Measurements from ENCODE around the gene GABBR2. TPM values are rescaled to one million over a fixed set of nuclear protein-coding genes. Genes with fewer than 3 reads are reported as not detected.

GABBR2 gene
- total RNA-seq, 1 experiment from 2014 or later, result not detected

DNA sequence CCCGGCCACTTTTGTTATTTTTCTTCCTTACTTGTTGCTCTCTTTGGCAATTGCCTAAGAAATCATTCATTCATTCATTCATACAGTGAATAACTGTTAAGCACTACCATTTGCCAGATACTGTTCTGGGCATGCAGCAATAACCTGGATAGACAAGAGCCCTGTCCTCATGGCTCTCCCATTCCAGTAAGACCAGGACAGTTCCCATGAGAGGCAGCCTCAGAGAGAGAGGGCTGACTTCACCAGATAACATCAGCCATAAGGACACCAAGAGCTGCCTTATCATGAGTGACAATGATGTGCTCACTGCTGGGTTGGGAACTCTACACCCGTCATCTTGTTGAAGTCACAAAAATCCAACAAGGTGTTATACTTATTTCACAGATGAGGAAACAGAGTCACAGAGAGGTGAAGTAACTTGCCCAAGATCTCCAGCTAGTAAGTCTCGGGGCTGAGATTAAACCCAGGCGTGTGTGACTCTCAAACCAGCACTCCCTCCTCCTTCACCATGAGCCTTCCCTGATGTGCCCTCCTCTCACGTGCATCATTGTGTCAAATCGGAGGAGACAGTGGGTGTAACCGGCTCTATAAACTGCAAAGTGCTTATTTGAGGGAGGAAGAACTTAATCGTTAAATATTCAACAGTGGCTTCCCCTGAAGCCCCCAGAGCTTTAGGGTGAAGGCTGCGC lies 392.1 kb downstream of the GABBR2 start:
- H3K27ac ChIP-seq (ENCODE audit: low read depth, low read length, poor library complexity, severe bottlenecking), result no peak overlapping the region
- no peaks in the 10 kb centered on the region for H3K4me1 ChIP-seq (ENCODE audit: insufficient read depth, low read length, poor library complexity, severe bottlenecking)
- ChIA-PET POLR2A (ENCODE audit: low non-redundant PET) (no interaction called here), CTCF (interaction anchor here (0.5 to 0.8 kb wide), 4 partner anchors 9 to 459 kb away, joined by 3 to 4 read pairs (median 3); no protein-coding TSS in a partner anchor)
- no TSS peak for BruUV-seq (replicated peaks)
- H3K27me3 ChIP-seq (replicated peaks; ENCODE audit: insufficient read depth, low read depth, low read length, poor library complexity), result no peaks in the 10 kb centered on the region
- TF ChIP-seq CTCF (conservative IDR thresholded peaks at IDR 0.05; ENCODE audit: low read depth, low read length) (no peak), EZH2 (IDR thresholded peaks at IDR 0.05; ENCODE audit: borderline replicate concordance, low read depth, low read length, poor library complexity, severe bottlenecking) (no peak)
- no peak overlapping the region for H3K4me3 ChIP-seq (ENCODE audit: low read depth, low read length, poor library complexity, severe bottlenecking)
- intact Hi-C loops (cut with micrococcal nuclease; ENCODE audit: unreplicated experiment), result loop anchor here (5.0 kb wide), 1 partner anchor 476 kb away; no protein-coding TSS in a partner anchor
- DNase-seq (ENCODE audit: low spot score), result no peak
- no peaks in the 10 kb centered on the region for H3K36me3 ChIP-seq (ENCODE audit: insufficient read depth, low read length, poor library complexity, severe bottlenecking)
- no peaks in the 10 kb centered on the region for H3K9me3 ChIP-seq (ENCODE audit: low read depth, low read length, poor library complexity, severe bottlenecking)

GRCh38 chr9:98315551-98316060 lies 393.1 kb downstream of the GABBR2 start:
- Histone ChIP-seq H3K27ac (ENCODE audit: low read depth, low read length, poor library complexity, severe bottlenecking) (no peak overlapping the region), H3K36me3 (ENCODE audit: insufficient read depth, low read length, poor library complexity, severe bottlenecking) (no peaks in the 10 kb centered on the region), H3K4me3 (ENCODE audit: low read depth, low read length, poor library complexity, severe bottlenecking) (no peak overlapping the region), H3K9me3 (ENCODE audit: low read depth, low read length, poor library complexity, severe bottlenecking) (no peaks in the 10 kb centered on the region), H3K4me1 (ENCODE audit: insufficient read depth, low read length, poor library complexity, severe bottlenecking) (no peaks in the 10 kb centered on the region), H3K27me3 (replicated peaks; ENCODE audit: insufficient read depth, low read depth, low read length, poor library complexity) (no peaks in the 10 kb centered on the region)
- peak; percentile 85 for DNase-seq (ENCODE audit: low spot score)
- BruUV-seq (replicated peaks), result no TSS peak
- POLR2A ChIA-PET (ENCODE audit: low non-redundant PET), result interaction anchor here (0.7 kb wide), 1 partner anchor 1951 kb away, joined by 8 read pairs; no protein-coding TSS in a partner anchor
- CTCF ChIA-PET, result interaction anchor here (0.5 to 2.3 kb wide), 5 partner anchors 207 to 818 kb away, joined by 3 to 15 read pairs (median 4); no protein-coding TSS in a partner anchor
- TF ChIP-seq CTCF (conservative IDR thresholded peaks at IDR 0.05; ENCODE audit: low read depth, low read length) (peak; percentile 95), EZH2 (IDR thresholded peaks at IDR 0.05; ENCODE audit: borderline replicate concordance, low read depth, low read length, poor library complexity, severe bottlenecking) (no peak)
- intact Hi-C loops (cut with micrococcal nuclease; ENCODE audit: unreplicated experiment), result loop anchor here (1.0 to 5.0 kb wide), 3 partner anchors 391 to 477 kb away; no protein-coding TSS in a partner anchor

- ChIA-PET POLR2A (ENCODE audit: low non-redundant PET) (no interaction called here), CTCF (interaction anchor here (2.3 kb wide), 1 partner anchor 460 kb away, joined by 12 read pairs; no protein-coding TSS in a partner anchor)
- DNase-seq (ENCODE audit: low spot score), result no peak
- TF ChIP-seq CTCF (conservative IDR thresholded peaks at IDR 0.05; ENCODE audit: low read depth, low read length) (no peak), EZH2 (IDR thresholded peaks at IDR 0.05; ENCODE audit: borderline replicate concordance, low read depth, low read length, poor library complexity, severe bottlenecking) (no peak)
- intact Hi-C loops (cut with micrococcal nuclease; ENCODE audit: unreplicated experiment), result loop anchor here (1.0 to 5.0 kb wide), 3 partner anchors 392 to 477 kb away; no protein-coding TSS in a partner anchor
- BruUV-seq (replicated peaks), result no TSS peak
- Histone ChIP-seq H3K27ac (ENCODE audit: low read depth, low read length, poor library complexity, severe bottlenecking) (no peak overlapping the region), H3K4me1 (ENCODE audit: insufficient read depth, low read length, poor library complexity, severe bottlenecking) (no peaks in the 10 kb centered on the region), H3K4me3 (ENCODE audit: low read depth, low read length, poor library complexity, severe bottlenecking) (no peak overlapping the region), H3K9me3 (ENCODE audit: low read depth, low read length, poor library complexity, severe bottlenecking) (no peaks in the 10 kb centered on the region), H3K27me3 (replicated peaks; ENCODE audit: insufficient read depth, low read depth, low read length, poor library complexity) (no peaks in the 10 kb centered on the region), H3K36me3 (ENCODE audit: insufficient read depth, low read length, poor library complexity, severe bottlenecking) (no peaks in the 10 kb centered on the region)
Observed at GRCh38 chr9:98315067-98315453, 393.7 kb downstream of the GABBR2 start.

All from A673 (cell line).